ENCODE results near the gene CLSTN3.

CLSTN3 gene

GRCh38 chr12:7118881-7119280 lies 11.3 kb upstream of the CLSTN3 start:
- Histone ChIP-seq H2AFZ (ENCODE audit: low read depth) (no peak overlapping the region), H3K4me2 (no peak overlapping the region), H3K4me1 (ENCODE audit: low read depth, poor library complexity, severe bottlenecking) (no peaks in the 10 kb centered on the region), H3K36me3 (ENCODE audit: insufficient read depth) (no peaks in the 10 kb centered on the region), H3K79me2 (ENCODE audit: insufficient read depth, low read depth) (no peaks in the 10 kb centered on the region), H3K27ac (no peak overlapping the region), H4K20me1 (ENCODE audit: insufficient read depth) (no peaks in the 10 kb centered on the region), H3K4me3 (IDR thresholded peaks at IDR 0.05; ENCODE audit: insufficient read depth, low read depth, low read length) (no peak overlapping the region), H3K27me3 (ENCODE audit: insufficient read depth, low read depth) (no peaks in the 10 kb centered on the region), H3K9ac (no peak overlapping the region)
- no peak for TF ChIP-seq CTCF (conservative IDR thresholded peaks at IDR 0.05; ENCODE audit: low read depth, low read length)

- Histone ChIP-seq H3K9ac (no peak overlapping the region), H3K4me1 (ENCODE audit: low read depth, poor library complexity, severe bottlenecking) (no peaks in the 10 kb centered on the region), H3K79me2 (ENCODE audit: insufficient read depth, low read depth) (no peaks in the 10 kb centered on the region), H3K27ac (no peak overlapping the region), H4K20me1 (ENCODE audit: insufficient read depth) (no peaks in the 10 kb centered on the region), H2AFZ (ENCODE audit: low read depth) (no peak overlapping the region), H3K36me3 (ENCODE audit: insufficient read depth) (no peaks in the 10 kb centered on the region), H3K27me3 (ENCODE audit: insufficient read depth, low read depth) (no peaks in the 10 kb centered on the region), H3K4me2 (no peak overlapping the region), H3K4me3 (IDR thresholded peaks at IDR 0.05; ENCODE audit: insufficient read depth, low read depth, low read length) (no peak overlapping the region)
- TF ChIP-seq CTCF (conservative IDR thresholded peaks at IDR 0.05; ENCODE audit: low read depth, low read length) = no peak
Measured at GRCh38 chr12:7120166-7120565, 10.0 kb upstream of the CLSTN3 start.

GRCh38 chr12:7121324-7121723 lies 8.8 kb upstream of the CLSTN3 start:
- Histone ChIP-seq H2AFZ (ENCODE audit: low read depth) (no peak overlapping the region), H4K20me1 (ENCODE audit: insufficient read depth) (no peaks in the 10 kb centered on the region), H3K9ac (no peak overlapping the region), H3K4me3 (IDR thresholded peaks at IDR 0.05; ENCODE audit: insufficient read depth, low read depth, low read length) (no peak overlapping the region), H3K36me3 (ENCODE audit: insufficient read depth) (no peaks in the 10 kb centered on the region), H3K4me2 (no peak overlapping the region), H3K4me1 (ENCODE audit: low read depth, poor library complexity, severe bottlenecking) (no peaks in the 10 kb centered on the region), H3K79me2 (ENCODE audit: insufficient read depth, low read depth) (no peaks in the 10 kb centered on the region), H3K27ac (no peak overlapping the region), H3K27me3 (ENCODE audit: insufficient read depth, low read depth) (no peaks in the 10 kb centered on the region)
- TF ChIP-seq CTCF (conservative IDR thresholded peaks at IDR 0.05; ENCODE audit: low read depth, low read length) = no peak

GRCh38 chr12:7122811-7123769 lies 7.1 kb upstream of the CLSTN3 start:
- Histone ChIP-seq H3K9ac (no peak overlapping the region), H3K79me2 (ENCODE audit: insufficient read depth, low read depth) (no peaks in the 10 kb centered on the region), H3K4me3 (IDR thresholded peaks at IDR 0.05; ENCODE audit: insufficient read depth, low read depth, low read length) (no peak overlapping the region), H3K4me1 (ENCODE audit: low read depth, poor library complexity, severe bottlenecking) (no peaks in the 10 kb centered on the region), H2AFZ (ENCODE audit: low read depth) (no peak overlapping the region), H3K27ac (no peak overlapping the region), H3K27me3 (ENCODE audit: insufficient read depth, low read depth) (no peaks in the 10 kb centered on the region), H4K20me1 (ENCODE audit: insufficient read depth) (no peaks in the 10 kb centered on the region), H3K36me3 (ENCODE audit: insufficient read depth) (no peaks in the 10 kb centered on the region), H3K4me2 (no peak overlapping the region)
- TF ChIP-seq CTCF (conservative IDR thresholded peaks at IDR 0.05; ENCODE audit: low read depth, low read length) = no peak

Data from KMS-11 (cell line).